Daoy (cell line): ENCODE data around the gene ADCY2. TPM values are rescaled to one million over a fixed set of nuclear protein-coding genes. Genes with fewer than 3 reads are reported as not detected.
"Not testable (repeated sequence)": the region's sequence is repeated elsewhere in the genome, so short reads cannot be mapped to it uniquely, and the experiment has no call there.

ENCODE experiments used
- DNase-seq: peaks from one replicate; pipeline ENCODE4 v3.0.0-alpha.2; 2015; ENCODE audit warnings: low read depth
- total RNA-seq: library from RNA; depleted of rRNA; stranded (reverse); fragments of >200 nt; shearing (Covaris generic); gene quantifications from 2 replicates; pipeline ENCODE4 v1.2.3, GENCODE V29; 2014

ADCY2 gene
- total RNA-seq, 1 experiment from 2014 or later, result 0.86 TPM

DNA sequence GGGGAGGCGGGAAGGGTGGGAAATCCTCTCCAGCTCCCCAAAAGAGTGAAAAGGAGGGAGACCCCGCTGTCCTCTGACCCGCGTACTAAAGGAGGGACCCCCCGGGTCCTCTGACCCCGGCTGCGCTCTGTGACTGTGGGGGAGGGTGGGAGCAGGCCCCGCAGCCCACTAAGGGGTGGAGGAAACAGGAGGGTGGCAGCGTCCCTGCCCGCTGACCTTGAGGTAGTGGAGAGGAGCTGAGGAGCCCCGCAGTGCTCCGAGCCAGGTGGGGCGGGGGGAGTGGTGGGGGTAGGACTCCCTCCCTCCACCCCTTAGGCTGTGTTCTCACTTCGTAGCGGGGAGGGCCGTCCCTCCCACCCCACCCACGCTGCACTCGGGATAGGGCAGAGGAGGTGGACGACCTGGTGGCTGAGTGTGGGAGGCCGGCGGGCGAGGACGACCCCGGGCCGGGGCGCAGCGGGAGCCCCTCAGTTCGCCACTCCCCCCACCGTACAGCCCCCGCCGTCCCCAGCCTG, 449 bp upstream of the ADCY2 start:
- DNase-seq, result no peak

DNA sequence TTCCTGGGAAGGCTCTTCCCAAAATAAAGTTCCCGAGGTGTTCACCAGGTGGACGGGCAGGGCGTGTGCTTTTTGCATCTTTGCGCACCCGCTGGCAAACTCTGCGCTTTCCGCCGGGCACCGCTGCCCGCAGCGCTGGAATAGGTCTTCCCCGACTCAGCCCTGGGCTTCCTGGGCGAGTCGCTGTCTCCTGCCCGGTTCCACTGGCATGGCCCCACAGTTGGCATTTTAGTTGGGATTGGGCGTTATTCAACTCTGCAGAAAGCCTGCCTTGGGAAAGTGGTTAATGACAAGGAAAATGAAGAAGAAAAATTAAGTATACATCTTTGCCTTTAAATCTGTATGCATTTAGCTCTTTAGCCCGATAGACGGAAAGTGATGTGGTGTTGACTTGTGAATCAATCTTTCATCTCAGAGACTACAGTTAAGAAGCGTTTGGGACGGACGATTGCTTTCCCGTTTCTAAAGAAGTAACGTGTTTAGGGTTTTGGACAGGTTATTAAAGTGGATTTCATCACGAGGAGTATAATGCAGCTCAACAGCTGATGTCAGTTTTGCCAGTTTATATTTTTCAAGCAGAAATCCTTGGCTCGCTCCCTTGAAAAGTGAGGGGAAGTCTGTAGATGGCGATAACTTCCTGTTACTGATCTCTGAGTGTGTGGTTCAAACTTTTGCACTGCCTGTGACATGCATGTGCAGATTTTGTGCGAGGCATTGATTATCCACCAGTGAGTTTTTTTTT, 946 bp downstream of the ADCY2 start:
- DNase-seq, result peak; percentile 51

DNA sequence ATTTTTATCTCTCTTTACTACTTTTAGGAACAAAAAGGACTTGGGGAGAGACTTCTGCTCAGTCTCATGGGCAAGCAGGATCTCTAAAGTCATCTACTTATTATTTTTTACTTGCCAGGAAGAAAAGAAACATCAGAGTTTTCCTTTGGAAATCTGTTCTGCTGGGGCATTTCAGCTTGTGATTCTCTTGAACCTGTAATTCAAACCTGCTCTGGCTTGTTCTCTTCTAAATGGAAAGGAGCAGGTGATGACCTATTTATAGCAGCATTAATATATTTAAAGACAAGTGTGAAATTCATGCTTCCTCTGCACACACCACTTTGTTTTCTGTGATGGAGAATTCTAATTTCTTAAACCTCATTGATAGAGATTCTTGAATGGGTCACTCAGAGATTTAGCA, 2.0 kb downstream of the ADCY2 start:
- no peak for DNase-seq

DNA sequence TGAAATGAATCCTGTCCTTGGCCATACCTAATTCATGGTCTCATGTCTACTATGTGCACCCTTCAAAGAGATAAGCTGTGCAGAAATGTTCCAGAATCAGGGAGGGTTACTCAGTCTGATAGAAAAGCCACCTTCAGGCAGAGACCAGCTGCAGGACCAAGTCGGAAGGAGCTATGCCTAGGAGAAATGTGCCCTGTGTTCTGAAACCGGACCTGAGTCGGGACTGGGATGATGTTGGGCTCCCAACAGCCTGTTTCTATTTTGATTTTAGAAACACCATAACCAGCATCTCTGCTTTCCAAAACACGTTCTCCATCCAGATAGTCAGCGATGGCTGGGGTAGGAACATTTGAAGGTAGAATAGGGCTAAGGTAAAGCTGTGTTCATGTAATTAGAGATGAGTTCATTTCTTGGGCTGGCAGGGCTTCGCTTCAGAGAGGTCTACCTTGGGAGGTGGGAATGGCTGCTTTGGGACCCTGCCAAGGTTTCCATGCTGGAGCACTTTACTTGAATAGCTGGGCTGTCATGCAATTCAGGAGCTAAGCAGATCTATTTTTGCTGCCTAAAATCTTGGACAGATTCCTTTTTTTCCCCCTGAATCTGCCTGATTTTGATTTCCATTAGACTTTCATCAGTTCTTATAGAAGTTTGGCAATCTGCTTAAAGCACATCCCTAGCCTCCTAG, 2.8 kb downstream of the ADCY2 start:
- DNase-seq, result no peak

DNA sequence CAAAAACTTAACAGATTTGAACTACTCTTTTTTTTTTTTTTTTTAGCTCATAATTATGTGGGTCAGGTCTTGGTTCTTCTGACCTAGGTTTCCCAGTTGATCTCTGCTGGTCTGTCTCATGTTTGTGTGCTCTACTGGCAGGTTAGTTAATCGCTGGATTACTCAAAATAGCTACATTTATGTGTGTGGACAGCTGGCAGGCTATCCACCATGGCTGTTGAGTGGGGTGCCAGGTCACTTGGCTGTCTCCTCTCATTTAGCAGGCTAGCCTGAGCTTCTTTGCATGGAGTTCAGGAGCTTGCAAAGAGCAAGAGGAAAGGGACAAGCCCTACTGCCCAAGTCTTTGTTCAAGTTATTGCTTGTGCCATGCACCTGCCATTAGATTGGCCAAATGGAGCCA, 9.3 kb downstream of the ADCY2 start:
- no peak for DNase-seq

DNA sequence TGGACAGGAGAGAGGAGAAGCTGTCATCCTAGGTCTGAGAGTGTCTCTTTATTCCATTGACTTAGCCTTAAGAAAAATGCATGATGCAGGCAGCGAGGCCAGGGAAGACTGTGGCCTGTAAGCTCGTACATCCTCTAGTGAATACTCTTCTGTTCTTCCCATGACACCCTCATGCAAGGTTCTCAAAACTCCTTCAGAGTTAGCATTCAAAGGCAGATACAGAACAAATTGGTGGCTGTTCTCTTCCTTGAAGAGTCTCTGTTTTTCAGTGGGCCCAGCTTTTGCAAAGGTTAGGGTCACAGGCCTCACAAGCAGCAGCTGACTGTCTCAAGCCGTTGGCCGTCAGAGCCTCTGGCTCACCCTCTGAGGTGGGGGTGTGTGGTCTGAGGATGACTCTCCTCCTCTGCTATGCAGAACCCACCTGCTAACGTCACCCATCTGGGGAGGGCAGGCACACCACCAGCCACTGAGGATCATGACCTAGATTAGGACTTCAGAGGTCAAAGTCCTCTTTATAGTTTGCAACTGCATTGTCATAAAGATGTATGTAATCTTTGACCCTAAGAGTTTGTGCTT, 15.1 kb downstream of the ADCY2 start:
- DNase-seq, result peak; percentile 81

DNA sequence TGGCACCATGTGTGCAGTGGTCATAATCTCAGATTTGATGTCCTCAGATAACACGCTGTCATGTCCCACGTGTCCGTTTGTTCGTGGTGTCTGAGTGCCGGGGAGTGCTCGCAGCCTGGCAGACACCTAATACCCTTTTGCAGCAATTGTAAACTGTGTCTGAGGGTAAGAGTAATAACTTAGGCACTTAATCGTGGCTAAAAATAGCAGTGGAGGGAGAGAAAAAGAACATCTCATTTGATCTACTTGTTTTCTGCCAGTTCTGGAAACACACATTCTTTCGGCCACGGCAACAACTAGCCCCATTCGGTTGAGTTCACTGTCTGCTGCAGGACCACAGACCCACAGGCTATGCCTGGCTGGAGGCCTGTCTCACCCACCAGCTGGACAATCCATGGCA, 16.5 kb downstream of the ADCY2 start:
- no peak for DNase-seq

DNA sequence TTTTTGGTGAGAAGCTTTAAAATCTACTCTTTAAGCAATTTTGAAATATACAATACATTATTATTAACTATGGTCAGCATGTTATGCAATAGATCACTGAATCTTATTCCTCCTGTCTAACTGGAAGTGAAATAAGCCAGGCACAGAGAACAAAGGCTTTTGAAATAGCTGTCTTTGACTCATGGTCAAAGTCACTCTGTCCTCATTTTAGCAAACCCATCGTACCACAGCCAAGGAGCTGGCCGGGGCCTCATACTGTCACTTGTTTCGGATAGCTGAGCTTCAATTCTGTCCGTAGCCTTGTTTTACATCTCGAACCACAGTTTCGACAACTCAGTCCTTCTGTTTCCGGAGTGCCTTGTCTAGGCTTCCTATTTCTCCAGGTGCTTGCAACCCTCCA, 19.2 kb downstream of the ADCY2 start:
- DNase-seq, result no peak

DNA sequence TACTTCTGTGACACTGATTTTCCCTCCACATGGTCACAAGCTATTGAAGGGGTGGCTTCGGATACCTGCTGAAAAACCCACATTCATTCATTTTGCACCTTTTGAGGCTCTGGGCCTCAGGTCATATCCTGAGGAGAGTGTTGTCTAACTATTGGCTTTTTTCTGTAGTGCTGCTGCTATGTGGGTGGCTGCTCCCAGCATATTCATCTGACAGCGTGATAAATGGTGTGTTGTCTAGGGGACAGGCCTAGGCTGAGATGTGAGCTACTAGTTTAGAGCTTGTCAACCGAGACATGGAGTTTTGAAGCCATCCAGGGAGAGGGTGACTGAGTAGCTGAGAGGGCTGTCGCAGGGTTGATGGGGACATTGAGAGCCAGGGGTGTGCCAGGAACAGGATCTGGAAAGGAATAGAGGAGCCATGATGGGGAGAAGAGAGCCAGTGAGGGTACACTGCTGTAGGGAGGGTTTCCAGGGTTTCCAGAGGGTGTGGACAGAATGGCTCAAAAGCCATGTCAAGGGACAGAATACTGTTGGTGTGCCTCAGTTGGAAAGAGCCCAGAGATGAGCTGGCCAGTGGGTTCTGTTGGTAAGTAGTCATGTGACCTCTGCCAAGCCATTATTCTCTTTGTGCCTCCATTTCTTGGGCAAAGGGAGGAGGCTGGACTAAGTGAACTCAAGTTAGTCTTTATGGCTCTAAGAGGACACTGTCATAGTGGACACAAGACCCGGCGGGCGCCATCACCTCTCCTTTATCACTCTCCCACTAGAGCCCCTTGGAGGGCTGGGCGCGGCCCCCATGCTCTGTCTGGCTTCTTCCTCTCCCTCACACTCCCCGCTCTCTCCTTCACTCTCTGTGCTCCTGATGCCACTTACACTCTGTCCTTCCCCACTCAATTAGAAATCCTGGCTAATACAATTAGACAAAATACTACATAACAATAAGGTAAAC, 19.9 kb downstream of the ADCY2 start:
- DNase-seq, result no peak

DNA sequence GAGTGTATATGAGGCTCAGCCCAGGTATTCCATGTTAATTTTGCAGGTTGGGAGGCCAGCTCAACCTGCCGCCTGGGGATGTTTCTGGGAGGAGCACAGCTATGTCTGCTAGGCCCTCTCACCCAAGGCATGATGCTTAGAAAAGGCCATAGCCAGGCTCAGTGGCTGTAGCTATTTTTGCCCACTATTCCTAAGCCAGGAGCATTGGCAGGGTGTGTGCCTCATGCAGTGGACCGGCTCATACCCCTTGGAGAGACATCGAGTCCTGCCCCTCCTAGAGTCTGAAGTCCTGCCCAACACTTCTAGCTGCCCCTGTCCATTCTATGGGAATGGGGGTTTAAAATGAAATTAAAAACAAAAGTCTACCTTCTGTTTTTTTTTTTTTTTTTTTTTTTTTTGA, 22.3 kb downstream of the ADCY2 start:
- DNase-seq, result no peak

DNA sequence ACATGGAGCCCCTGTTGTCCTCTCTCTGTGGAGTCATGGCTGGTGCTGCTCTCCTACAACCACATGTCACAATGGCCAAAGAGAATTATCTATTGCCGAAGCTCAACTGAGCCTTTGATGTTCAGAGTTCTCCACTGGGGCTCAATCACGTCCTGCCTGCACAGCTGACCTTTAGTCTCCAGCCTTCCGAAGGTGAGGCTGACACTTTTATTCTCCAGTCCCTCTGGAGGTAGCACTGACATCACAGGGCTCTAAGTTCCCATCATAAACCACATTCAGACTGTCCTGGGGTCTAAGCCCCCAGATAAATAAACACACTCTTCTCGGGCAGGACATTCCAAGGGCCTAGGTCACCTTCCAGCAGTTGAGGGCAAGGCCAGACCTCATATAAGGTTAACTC, 23.4 kb downstream of the ADCY2 start:
- DNase-seq, result no peak

DNA sequence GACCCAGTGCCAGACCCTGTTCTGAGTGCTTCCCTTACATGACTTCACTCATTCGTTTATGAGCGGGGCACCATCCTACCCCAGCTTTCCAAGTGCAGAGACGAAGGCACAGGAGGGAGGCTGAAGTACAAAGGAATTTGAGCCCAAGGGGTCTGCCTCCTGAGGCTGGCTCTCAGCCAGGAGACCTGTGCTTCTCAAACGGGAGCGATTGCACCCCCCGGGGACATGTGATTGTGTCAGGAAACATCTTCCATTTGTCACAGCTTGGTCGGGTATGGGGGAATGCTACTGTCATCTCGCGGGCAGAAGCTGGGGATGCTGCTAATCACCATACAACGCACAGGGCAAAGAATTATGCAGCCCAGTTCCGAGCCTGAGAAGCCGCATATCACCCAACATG, 23.9 kb downstream of the ADCY2 start:
- DNase-seq, result no peak

DNA sequence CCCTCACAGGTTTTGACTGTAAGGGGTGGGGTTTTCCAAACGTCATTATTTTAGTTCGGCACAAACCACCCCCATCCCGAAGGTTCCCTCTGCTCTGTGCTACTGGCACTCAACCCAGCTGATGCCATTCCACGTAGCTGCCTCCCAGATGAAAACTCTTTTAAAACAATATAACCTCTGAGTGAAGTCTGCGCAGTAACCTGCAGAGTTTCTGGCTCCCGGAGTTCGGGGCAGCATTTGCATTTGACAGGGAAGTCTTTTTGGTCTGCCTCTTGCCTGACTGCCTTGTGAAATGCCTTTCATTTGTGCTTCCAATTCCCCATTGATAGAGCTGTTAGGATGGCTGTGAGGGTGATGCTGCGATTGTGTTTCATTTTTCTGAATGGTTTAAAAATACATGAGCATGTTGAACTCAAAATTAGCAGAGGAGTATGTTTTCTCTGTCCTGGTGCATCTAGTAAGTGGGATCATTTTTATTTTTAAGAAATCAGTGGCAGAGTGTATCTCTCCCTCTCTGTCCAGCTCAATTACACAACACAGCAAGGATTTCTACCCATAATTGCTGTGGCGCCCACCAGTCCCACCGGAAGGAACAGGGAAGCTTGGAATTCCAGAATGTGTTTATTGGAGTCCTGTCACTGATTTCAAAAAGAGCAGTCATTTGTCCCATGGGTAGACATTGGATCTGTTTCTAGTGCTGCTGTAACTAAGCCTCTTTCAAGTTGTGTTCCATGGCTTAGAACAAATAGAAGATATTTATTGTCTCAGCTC, 24.8 kb downstream of the ADCY2 start:
- DNase-seq, result no peak

DNA sequence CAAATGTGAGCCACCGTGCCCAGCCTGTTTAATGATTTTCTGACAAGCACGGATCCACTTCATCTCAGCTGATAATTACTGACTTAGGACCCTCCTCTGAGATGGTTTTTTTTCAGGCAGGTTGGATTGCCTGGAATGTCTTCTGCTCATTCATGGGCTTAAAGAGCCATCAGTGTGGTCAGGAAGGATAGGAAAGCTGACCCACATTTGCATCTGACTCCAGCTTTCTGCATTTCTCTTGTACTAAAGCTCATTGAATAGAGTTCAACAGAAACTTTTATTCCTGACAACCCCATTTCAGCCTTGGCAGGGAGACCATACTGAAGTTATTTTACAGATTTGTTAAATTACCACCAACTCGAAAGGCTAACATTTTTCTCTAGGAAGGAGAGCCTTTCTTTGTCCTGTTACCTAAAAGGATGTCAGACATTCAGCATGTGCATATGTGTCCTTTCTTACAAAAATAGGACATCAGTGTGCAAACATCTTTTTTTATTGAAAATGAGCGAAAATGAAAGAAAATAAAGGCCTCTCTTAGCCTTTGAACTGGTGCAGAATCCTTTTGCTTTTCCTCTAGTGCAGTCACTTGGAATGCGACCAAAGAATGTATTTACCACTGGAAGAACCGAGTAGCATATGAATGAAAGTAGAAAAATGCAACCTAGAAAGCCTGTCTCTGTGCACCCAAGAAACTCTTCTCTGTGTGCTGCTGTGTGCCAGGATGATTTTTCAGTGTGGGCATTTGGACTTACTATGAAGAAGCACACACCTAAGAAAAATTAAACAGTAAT, 26.6 kb downstream of the ADCY2 start:
- no peak for DNase-seq

DNA sequence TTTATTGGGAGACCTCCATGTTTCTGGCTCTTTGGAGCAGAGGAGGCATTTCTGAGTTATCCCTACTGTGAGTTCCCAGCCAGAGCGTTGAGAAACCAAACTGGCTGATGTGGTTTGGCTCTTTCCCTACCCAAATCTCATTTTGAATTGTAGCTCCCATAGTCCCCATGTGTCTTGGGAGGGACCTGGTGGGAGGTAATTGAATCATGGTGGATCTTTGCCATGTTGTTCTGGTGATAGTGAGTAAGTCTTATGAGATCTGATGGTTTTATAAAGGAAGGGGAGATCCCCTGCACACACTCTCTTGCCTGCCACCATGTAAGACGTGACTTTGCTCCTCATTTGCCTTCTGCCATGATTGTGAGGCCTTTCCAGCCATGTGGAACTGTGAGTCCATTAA, 27.3 kb downstream of the ADCY2 start:
- not testable (repeated sequence) for DNase-seq

DNA sequence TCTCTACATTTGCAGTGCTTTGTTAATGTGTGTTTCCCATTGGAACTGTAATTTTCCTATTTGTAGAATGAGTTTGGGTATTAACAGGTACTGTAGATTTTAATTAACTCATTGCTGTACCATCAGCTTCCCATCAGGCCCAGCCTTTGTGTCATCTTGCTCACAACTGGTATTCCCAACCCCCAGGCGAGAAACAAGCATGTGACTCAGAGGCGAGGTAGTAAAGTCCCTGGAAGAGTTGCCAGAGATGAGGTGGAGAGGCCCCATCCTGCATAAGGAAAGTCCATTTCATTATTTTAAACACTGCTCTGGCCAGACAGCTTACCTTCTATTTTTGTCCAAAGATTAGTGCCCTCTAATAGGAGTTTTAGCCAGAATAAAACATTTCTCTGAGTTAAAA, 29.9 kb downstream of the ADCY2 start:
- DNase-seq, result peak; percentile 76

DNA sequence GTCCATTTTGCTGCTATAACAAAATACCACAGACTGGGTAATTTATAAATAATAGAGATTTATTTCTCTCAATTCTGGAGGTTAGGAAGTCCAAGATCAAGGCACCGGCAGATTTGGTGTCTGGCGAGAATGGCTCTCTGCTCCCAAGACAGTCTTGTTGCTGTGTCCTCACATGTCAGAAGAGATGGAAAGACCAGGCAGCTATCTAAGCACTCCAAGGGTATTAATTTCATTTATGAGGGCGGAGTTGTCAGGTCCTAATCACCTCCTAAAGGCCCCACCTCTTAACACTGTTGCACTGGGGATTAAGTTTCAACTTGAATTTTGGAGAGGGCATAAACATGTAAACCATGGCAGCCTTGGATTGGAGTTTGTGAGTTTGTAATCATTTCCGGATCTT, 30.3 kb downstream of the ADCY2 start:
- no peak for DNase-seq

DNA sequence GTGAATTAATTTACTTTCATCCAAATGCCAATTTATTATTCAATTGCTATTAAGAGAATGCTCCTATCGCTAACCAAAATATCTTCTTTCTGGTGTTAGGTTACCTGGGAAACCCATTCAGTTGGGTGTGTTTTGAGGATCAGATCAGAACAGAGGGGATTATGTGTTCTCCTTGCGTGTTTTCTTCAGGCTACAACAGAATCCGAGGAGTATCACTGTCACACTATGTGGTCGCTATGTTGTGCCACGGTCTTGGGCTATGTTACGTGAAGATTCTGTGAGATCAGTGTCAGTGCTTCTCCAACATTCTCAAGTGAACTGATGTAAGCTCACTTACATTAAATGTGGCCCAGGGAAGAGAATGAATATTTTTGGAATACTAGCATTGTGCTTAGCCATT, 39.0 kb downstream of the ADCY2 start:
- no peak for DNase-seq

DNA sequence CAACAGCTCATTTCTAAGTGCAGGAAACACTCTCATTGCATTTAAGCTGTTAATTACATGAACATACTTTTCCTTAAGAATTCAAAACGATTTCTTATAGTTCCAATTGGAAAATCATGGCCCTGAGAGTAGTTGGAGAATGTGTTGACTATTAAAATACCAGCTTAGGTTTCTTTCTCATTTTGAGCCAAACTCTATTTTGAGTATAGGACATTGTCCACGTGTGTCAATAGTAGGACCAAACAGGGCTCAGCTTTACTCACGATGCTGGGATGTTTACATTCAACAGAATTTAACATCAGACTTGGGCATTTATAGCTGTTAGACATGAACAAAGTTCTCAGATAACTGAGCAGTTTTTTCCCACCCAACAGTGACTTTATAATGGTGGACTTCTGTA, 39.6 kb downstream of the ADCY2 start:
- DNase-seq, result no peak

DNA sequence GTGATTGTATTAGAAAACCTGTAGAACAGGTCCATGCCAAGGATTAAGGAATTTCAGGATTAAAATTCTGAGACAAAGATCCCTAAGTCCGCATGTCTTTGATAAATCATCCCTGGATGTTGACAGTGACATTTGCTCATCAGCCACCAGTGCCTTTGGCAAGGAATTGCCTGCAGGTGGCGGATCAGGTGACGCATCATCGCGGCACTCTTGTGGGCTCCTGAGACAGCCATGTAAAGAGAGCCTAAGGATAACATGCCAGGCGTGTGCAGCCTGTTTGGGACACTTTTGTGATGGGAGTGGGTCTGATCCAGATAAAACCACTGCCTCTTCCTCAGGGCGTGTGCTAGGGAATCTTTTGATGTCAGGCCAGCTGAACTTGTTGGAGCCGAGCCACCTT, 40.6 kb downstream of the ADCY2 start:
- DNase-seq, result no peak
